DMS53 treated with DMSO at 0.1 percent for 48 hours (cell line): ENCODE measurements around the gene DOCK1.

Source experiments
- DNase-seq: peaks from one replicate; lab custom pipeline; 2025; ENCODE audit not compliant: unreplicated experiment; lab: John Stamatoyannopoulos, UW

The DOCK1 gene

DNA sequence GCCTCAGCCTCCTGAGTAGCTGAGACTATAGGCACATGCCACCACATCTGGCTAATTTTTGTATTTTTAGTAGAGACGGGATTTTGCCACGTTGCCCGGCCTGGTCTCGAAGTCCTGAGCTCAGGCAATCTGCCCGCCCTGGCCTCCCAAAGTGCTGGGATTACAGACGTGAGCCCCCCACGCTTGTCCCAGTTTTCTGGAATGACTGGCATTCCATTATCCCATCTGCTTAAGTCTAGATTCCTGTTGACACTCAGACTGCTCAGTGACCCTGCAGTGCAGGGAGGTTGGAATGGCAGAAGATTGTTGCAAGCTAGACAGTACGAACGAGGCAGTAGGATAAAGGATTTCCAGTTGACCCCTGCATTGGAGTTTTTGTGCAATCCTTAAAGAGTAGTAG lies 508.8 kb downstream of the DOCK1 start:
- DNase-seq, result no peak

DNA sequence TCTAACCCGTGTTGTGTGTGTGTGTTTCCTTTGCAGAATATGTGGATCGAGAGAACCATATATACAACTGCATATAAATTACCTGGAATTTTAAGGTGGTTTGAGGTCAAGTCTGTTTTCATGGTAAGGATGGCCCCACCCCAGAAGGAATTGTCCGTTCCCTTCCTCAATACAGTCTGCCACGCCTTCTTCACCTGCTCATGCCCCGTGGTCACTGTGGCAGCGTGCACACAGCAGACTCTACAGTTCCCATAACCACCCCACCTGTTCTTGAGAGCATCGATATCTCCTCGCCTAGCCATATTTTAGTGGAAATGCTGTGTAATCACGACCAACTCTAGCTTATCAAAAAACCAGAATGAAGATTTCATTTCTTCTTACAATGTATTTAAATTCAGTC lies 509.9 kb downstream of the DOCK1 start:
- no peak for DNase-seq

DNA sequence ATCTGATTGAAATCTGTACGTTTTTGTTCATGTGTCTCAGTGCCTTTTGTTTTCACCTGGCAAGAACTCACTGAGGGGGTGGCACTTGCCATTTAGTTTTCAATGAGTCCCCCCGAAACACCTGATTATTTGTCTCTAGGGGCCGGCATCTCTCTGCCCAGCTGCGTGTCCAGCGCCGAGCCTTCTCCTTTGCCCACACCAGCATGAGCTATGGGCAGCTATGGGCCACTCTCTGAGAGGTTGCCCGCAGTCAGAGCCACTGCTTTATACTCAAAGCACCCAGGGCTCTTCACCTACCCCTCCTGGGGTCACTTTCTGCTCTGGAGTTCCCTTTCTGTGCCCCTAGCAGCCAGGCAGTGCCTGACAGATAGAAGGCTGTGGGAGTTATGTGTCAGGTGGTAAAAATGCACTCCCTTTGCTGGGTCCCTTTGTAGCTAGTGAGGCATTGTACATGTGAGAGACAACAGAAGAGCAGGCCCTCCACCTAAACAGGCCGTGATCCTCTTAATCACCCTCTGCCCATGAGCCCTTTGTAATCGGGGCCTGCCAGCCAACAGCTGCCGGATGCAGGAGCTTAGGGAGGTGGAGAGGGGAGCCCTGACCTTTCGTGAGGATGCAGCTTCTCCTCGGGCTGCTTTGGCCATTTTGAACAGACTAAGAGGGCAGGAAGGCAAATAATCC lies 510.8 kb downstream of the DOCK1 start:
- DNase-seq, result no peak

DNA sequence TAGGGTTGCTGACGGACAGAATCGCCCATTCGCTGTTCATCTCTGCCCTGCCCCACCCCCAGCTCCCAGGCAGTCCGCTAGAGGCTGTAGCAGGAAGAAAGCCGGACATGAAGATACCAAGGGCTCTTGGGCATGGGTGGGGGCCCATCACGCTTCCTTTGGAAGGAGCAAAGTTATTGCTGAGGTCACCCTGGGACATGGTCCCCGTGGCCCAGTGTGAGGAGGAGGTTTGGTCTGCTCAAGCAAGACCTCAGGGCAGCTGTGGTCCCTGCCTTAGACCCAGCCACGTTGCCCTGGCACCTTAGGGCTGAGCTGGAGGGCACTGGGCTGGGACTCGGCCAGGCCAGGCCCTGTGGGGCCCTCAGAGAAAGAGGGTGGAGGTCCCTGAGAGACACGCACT lies 511.8 kb downstream of the DOCK1 start:
- DNase-seq, result no peak

DNA sequence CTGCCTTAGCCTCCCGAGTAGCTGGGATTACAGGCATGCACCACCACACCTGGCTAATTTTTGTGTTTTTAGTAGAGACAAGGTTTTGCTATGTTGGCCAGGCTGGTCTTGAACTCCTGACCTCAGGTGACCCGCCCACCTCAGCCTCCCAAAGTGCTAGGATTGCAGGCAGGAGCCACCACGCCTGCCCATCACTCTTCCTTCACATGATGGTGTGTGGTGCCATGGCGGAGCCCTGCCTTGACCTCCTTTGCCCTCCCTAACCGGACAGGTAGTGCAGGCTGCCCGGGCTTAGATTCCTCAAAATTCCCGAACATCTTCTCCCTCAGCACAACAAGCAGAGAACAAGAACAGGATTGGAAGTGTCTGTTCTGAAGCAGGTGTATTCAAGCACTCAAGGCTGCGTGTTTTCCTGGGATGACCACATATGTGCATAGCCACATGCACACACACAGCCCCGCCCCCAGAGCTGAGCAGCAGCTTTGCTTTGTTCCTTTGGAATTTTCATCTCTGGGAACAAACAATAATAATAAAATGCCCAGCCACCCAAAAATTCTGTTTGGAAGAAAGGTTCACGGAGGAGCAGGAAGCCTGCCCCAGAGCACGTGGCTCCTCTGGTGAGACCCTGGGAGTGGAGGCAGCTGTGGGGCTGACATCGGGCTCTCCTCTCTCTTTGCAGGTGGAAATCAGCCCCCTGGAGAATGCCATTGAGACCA lies 512.6 kb downstream of the DOCK1 start:
- DNase-seq, result no peak

DNA sequence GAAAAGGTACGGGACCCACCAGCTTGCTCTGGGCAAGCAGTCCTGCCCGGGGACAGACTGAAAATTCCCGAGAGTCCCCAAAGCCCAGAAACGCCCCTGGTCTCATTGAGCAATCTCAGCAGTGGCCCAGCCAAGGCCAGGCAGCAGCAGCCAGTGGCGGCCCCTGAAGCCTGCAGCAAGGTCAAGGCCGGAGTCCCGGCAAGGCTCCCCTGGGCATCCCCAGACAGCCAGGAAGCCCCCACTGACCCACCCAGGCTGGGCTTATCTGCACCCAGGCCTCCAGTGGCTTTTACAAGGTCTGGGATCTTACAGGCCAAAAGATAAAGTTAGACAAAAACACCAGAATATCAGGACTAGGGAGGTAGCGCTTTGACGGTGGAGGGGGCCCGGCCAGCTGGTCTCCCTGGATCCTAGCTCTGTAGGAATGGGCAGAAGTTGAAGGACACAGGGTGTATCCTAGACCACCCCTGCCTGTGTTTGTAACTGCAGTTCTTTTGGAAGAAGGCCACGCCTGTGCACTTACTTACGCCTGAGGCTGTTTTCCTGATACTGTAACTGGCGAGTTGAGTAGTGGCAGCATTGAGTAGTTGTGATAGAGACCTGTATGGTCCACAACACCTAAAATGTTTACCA lies 513.4 kb downstream of the DOCK1 start:
- no peak for DNase-seq

DNA sequence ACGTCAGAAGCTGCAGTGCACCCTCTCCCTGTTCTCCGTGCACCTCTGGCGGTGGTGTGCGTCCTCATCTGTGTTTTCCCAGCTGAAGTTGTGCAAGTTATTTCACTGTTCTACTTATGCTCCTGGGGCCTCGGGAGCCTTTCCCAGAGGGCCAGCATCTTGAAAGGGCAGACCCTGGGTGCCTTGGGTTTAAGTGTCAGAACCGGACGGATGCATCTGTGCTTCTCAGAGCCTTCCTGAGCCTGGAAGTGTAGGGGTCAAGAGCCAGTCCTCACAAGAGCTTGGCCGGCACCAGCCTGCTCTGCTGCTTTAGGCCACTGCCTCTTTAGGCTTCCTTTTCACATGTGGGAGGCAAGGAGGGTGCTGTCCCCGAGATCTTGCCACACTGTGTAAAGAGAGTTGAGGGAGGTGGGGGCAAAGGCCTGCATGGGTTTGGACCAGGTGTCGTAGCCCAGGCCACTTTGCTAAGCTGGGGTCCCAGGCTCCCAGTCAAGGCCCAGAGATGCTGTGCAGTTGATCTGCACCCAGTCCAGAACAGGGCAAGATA lies 515.0 kb downstream of the DOCK1 start:
- DNase-seq, result no peak

DNA sequence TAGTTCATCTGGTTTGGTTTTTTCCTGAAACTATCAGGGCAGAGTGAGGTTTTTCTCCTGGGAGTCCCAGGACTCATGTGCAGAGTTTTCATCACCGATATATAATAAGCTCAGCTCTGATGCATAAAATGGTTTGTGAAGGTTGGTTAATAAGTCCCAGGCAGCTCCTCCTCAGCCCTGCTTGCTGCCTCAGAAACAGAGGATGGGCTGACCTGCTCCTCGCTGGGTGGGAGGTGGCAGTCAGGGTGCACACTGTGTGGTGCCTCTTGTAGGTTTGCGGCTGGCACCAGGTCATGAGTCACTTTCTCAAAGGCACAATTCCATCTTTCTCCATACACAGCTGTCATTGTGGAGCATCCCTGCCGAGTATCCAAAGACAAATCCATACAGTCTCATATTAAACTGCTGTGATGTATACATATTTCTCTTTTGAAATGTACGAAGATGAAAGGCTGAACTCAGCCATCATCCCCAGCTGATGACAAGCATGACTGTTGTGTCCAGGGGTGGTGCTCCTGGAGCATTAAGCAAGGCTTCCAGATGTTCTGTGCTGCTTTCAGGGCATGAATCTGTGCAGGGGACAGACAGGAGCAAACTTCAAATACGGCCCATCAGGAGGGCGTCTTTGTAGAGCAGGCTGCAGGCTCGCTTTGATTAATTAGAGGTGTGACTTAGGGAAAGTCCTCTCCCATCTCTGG lies 518.1 kb downstream of the DOCK1 start:
- no peak for DNase-seq

DNA sequence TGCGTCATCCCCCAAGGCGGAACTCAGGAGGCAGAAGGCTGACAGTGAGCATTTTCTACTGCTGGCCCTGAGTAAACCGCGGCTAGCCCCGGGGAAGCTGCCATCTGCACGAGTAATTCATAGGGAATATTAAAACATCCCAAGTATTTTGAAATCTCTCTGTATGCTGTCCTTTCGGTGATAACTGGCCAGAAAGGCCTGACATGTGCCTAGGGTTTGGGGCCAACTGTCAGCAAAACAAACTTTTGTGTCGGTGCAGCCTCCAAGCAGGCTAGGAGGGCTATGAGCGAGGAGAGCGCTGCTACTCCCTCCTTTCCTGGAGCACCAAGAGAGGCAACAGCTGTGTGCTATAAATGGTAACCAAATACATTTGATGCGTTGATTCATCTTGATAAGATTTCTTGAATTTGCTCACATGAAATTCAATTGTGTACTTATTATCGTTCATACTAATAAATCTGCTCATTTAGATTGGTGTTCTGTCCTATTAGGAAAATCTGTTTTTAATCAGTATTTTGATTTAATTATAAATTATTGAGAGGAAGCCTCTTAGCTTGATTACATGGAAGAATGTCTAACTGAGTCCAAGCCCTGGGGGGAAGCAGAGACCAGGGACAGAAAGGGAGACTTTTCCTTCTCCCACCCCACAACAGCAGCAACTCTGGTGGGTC lies 519.5 kb downstream of the DOCK1 start:
- DNase-seq, result no peak

DNA sequence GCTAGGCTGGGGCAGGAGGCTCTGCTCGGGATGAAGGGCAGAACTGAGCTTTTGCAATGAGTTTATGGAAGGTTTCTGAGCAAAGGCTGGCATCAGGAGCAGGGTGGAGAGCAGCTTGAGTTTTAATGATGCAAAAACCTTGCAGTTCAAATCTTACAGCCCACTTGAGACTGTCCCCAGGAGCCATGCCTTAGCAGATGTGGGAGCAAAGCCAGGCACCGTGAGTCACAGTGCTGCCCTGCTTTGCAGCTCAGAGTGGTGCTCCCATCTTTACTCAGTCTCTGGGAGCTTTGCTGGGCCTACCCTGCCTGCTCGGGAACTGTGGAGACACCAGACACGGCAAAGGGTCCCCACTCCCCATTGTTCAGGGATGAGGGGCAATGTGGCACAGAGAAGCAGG lies 521.5 kb downstream of the DOCK1 start:
- DNase-seq, result no peak

DNA sequence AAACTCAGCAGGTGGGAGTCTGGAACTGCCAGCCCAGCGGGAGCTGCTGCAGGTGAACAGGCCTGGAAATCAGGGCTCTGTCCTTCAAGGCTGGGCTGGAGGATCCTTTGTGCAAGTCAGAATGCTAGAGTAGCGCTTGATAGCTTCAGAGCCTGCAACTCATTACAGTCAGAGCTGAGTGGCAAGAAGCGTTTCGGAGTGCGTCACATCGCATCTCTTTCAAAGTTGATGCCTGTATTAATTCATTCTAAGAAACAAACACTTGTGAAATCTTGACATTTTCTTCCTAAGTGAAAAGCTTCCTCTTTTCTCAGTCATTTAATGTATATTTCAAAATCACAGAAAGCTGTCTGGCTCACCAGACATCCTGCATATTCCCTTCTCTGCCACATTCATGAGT lies 522.7 kb downstream of the DOCK1 start:
- no peak for DNase-seq

DNA sequence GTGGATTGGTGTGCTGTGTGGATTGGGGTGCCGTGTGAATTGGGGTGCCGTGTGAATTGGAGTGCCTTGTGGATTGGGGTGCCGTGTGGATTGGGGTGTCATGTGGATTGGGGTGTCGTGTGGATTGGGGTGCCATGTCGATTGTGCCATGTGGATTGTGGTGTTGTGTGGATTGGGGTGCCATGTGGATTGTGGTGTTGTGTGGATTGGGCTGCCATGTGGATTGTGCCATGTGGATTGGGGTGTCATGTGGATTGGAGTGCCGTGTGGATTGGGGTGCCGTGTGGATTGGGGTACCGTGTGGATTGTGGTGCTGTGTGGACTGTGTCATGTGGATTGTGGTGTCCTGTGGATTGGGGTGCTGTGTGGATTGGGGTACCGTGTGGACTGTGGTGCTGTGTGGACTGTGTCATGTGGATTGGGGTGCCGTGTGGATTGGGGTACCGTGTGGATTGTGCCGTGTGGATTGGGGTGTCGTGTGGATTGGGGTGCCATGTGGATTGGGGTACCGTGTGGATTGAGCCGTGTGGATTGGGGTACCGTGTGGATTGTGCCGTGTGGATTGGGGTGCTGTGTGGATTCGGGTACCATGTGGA lies 523.3 kb downstream of the DOCK1 start:
- DNase-seq, result no peak

DNA sequence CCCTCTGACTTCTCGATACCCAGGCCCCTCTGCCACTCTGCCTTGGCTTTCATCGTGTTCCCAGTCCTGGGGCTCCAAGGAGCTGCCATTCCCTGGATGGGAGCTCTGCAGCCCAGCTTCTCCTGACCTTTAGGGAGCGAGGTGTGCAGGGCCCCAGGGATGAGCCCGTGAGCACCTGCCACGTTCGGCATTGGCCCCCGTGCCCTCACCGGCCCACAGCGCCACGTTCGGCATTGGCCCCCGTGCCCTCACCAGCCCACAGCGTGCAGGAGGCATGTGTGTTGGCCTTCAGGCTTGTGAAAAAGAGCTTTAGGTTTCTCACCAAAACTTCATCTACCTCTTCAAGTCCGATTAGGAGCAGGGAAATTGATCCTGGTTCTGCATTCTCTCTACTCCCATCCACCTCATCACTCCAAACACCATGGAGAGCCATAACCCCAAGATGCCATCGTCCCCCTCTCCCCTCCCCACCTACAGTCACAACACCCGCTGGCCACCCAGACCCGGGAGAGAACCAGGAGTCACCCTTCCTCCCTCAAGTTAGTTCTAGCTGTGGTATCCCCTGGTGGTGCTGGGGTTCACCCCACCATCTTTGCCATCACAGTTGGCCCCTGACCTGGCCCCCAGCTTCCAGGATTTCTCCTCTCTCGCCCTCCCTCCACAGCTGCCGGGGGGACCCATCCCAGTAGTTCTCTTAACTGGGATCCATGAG lies 524.5 kb downstream of the DOCK1 start:
- no peak for DNase-seq

DNA sequence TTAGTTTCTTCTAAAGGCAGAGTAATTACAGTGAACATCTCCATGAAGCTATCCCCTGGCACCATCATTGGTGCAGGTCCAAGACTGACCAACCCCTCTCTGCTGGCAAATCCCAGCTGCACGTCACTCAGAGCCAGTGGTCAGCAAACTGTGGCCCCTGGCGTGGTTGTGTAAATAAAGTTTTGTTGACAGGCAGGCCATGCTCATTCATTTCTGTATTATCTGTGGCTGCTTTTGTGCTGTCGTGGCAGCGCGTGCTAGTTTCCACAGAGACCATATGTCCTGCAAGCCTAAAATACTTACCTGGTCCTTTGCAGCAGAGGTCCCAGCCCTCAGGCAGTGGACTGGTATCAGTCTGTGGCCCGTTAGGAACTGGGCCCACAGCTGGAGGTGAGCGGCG lies 526.3 kb downstream of the DOCK1 start:
- no peak for DNase-seq

DNA sequence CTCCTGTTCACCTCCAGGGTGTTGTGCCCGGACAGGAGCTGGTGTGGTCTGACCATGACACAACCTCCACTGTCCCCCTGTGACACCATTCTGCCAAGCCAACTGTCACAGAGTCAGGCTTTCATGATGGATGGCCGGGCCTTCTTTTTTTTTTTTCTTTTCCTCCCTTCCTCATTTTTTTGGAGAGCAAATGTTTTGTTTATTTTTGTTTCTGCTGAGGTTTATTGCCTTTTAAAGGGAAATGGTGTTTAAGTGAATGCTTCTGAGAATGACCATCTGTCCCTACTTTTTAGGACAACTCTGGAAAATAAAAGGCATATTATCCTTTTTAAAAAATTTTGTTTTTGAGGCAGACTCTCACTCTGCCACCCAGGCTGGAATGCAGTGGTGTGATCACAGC lies 528.8 kb downstream of the DOCK1 start:
- no peak for DNase-seq

DNA sequence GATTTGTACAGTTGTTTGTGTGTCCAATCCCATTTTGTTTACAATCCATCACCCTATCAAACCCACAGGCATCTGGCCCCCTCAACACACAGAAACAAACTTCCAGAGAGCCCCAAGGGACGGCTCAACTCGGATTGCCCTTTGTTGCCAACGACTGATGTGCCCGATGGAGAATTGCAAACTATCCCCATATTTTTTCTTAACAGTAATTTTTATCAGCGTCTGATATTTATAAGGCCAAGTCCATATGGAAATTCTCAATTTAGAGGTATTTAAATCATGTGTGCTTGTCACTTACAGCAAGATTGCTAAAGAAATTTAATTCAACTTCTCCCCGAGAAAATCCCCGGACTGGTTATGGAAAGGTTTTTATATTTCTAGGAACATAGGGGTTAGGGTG lies 530.0 kb downstream of the DOCK1 start:
- DNase-seq, result no peak

DNA sequence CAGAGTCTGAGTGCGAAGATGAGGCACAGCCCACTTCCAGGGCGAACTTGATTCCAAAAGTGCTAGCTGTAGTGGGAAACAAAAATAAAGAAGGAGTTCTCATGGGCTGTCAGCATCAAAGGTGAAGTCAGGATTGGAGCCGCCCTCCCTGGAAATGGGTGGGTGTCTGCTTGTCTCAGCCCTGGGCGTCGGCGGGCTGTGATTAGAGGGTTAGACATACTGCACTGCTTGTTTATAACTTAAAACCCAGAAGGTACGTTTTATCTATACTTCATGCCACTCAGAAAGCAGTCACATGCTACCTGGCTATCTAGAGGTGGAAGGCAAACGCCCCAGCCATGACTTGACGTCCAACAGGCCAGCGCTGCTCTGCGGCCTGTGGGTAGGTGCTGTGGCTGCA lies 535.1 kb downstream of the DOCK1 start:
- DNase-seq, result no peak

DNA sequence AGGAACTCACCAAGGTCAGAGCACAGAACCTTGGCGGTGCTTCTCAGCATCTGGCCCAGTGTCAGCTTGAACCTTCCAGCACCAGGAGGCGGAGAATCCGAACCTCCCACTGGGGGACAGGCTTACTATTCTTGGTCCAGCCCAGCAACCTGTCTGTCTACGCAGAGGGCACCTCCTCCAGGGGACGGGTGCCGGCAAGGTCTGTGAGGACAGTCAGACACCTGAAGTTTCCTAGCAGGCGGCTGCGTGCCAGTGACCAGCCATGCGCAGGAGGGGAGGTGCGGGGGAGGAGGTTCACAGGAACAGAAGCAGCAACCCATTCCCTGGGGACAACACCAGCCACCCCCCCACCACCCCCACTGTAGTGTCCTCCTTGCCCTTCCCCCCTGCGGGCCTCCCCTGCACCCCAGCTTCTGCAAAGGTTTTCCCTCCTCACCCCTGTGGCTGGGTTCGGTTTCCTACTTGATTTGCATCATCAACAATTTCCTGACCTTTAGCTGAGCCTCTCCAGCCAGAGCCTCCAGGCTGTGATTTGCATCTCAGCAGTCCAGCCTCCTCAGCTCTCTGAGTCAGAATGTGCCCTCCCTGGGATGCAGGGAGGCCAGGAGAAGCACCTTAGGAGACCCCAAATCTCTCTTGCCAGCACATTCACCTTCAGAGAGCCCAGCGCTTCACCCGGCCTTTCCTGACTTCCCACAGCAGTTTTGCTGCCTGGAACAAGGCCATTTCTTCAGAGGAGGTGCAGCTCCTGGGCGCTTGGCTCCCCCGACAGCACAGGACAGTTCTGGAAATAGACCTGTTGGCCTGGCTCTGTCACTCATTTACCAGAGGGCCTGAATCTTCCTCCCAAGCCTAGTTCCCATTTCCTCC lies 536.4 kb downstream of the DOCK1 start:
- no peak for DNase-seq

DNA sequence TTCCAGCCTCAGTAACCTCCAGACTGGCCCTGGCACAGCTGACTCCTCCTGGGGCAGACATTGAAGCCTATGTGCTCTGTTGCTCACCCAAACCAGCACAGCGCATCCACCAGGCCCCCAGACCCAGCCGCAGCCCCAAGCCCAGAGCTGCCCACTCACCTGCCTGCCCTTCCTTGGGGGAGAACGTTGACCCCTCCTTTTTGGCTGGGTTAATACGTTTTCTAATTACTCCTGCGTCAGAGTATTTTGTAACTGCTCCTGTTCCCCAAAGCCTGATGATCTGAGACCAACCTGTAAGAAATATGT lies 536.9 kb downstream of the DOCK1 start:
- DNase-seq, result no peak
